GM19324 (cell line): ENCODE results near the gene FMO4.
"Not testable (repeated sequence)": the region's sequence is repeated elsewhere in the genome, so short reads cannot be mapped to it uniquely, and the experiment has no call there.

Experiments
- ATAC-seq: cut with Tn5 transposase; IDR thresholded peaks from one replicate; pipeline ENCODE4 v1.9.1; 2021; ENCODE audit warnings: mild to moderate bottlenecking, moderate library complexity; ENCODE audit not compliant: unreplicated experiment, low FRiP score

FMO4 gene, protein sequence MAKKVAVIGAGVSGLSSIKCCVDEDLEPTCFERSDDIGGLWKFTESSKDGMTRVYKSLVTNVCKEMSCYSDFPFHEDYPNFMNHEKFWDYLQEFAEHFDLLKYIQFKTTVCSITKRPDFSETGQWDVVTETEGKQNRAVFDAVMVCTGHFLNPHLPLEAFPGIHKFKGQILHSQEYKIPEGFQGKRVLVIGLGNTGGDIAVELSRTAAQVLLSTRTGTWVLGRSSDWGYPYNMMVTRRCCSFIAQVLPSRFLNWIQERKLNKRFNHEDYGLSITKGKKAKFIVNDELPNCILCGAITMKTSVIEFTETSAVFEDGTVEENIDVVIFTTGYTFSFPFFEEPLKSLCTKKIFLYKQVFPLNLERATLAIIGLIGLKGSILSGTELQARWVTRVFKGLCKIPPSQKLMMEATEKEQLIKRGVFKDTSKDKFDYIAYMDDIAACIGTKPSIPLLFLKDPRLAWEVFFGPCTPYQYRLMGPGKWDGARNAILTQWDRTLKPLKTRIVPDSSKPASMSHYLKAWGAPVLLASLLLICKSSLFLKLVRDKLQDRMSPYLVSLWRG

GRCh38 chr1:171313835-171314320 lies at the start of gene FMO4:
TSS of gene FMO4 (plus strand) at chr1:171314183. CDS start at chr1:171319826, 5,643 bp downstream.
- peak; percentile 100 for ATAC-seq

DNA sequence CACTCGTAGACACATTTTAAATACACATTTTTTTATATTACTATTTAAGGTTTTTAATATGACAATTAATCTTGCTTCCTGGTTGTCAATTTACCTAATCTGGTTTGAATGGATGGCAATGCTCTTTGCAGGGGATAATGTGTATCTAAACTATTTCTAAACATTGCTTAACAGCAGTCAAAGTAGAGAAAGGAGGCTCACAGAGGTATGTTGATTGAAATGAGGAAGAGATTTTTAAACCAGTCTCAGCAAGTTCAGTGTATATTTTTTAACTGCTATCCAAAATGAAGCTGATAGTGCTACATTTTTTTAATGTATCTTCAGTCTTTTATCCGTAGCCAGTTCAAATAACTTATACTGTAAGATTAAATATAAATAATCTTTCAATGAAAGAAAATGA lies 48.3 kb upstream of the FMO4 start:
- ATAC-seq = no peak

DNA sequence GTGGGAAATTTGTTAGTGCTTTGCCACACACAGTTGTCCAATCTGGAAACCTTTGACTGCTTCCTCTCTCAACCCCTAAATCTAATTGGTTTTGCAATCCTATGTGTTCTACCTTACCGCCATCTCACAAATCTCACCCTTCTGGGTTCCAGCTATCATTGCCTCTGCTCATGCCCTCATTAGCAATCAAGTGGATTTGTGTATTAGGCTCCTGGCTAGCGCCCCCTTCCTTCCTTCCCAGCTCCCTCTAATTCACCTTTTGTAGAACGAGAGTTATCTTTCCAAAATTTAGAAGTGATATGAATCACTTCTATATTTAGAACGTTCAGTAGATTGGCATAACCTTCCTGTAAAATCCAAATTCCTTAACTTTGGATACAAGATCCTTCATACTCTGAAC lies 47.1 kb upstream of the FMO4 start:
- no peak for ATAC-seq

DNA sequence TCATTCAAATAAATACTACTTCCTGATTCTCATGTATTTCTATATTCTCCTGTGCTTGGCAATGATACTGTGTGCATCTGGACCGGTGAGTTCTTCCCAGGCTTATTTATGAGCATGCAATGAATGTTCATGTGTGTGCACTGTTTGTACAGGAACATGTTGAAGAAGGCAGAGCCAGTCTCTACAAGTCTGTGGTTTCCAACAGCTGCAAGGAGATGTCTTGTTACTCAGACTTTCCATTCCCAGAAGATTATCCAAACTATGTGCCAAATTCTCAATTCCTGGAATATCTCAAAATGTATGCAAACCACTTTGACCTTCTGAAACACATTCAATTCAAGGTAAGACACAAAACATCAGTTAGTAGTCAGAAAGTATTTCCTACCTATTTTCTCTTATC lies 46.6 kb upstream of the FMO4 start:
- no peak for ATAC-seq

- ATAC-seq = no peak
Measured at GRCh38 chr1:171270806-171271205, 43.2 kb upstream of the FMO4 start.

- ATAC-seq = no peak
Measured at GRCh38 chr1:171277534-171277933, 36.4 kb upstream of the FMO4 start.

DNA sequence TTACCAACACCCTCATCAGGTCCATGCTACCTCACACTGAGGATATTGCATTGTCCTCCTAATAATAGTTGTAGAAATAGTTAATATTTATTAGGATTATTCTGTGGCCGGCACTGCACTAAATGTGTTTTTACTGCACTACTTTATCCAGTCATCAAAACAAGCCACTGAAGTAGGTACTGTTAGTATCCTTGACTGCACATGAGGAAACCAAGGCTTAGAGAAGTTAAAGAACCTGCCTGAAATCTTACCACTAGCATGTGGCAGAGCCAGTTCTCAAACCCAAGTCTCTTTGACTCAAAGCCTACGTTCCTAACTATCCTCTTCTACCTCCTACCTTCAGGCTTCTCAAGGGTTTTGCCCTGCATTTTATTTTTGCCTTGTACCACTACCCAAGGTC lies 34.7 kb upstream of the FMO4 start:
- no peak for ATAC-seq

DNA sequence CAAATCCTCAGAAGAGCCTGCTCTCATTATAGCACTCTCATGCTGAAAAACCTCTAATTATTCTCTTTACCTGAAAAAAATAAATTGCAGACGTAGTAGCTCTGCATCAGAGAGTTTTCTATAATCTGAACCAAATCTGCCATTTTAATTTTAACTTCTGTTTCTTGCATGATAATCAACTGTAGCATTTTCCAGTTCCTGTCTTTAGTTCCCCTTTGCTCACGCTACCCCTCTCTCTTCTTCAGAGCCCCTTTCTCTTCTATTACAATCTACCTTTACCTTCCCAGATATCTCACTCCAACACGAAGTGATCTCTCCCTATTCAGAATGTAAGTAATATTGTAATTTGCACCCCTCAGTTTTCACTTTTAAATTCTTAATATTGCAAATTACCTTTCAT lies 34.3 kb upstream of the FMO4 start:
- ATAC-seq = no peak

- ATAC-seq = no peak
Measured at GRCh38 chr1:171280599-171280998, 33.4 kb upstream of the FMO4 start.

DNA sequence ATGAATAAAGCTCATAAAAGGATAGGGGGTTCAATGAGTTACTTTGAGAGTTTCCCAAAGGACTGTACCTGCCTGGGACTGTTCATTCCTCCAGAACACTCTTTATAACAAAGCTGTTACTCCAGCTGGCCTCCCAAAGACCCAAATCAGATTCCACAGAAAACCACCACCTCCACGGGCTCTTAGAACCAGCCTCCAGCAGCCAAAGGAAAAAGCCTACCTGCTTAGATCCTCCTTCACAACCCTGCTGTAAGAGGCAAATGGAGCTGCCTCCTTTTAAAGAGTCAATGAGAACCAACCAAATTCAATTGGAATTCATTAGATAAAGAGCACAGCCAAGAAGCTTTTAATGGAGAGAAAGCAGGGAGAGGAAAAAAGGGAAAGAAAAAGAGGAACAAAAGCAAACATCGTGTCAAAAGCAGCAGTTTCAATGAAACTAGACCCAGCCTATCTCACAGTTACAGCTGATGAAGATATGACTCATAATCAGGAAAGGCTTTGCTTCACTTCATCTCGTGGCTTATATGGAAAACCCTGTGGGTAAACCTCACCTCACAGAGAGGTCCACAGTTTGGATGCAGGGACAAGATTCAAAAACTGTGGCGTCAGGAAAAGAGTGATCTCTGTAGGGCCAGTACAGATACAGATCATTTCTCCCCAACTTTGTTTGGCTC lies 27.8 kb upstream of the FMO4 start:
- ATAC-seq = no peak

DNA sequence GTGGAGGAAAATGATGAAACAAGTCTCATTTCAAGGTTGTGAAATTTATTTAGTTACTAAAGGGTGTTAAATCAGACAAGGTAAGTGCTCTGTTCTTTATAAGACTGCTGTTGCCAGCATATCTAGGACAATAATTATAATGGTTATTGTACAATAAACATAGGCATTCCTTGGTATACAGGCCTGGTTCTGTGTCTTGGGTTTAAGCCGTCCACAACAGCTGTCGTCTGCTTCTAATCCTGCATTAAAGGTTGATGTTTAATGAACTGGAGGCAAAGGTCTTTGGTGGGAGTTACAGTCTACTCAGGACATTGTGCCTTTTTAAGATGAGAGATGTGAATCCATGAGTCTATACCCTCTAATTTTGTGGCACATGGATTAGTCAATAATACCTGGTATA lies 23.4 kb upstream of the FMO4 start:
- no peak for ATAC-seq

GRCh38 chr1:171292799-171293198 lies 21.2 kb upstream of the FMO4 start:
- ATAC-seq = no peak

DNA sequence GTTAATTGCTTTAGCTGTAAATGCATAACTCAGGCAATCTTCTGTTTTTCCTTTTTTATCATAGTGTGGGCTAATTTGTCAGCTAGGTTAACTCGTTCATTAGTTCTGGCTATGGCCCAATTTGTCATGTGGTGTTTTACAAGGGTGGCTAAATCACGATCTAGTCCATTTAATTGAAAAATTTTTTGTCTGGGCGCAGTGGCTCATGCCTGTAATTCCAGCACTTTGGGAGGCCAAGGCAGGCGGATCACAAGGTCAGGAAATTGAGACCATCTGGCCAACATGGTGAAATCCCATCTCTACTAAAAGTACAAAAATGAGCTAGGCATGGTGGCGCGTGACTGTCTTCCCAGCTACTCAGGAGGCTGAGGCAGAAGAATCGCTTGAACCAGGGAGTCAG lies 18.6 kb upstream of the FMO4 start:
- ATAC-seq = not testable (repeated sequence)

DNA sequence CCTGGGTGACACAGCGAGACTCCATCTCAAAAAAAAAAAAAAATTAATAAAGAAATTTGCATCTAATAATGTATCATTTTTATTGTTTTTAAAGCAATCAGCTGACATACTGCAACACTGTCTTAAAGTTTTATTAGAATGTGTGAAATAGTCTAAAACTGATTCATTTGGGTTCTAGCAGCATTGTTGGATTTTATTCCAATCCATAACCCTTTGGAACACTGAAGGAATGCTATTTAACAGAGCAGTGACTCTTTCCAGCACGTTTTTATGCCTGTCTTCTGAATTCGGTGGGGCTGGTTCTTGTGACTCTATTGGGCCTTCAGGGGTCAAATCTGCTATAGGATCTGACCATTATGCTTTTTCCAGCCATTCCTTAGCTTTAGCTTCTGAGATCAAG lies 18.2 kb upstream of the FMO4 start:
- no peak for ATAC-seq

- ATAC-seq = no peak
Measured at GRCh38 chr1:171296897-171297296, 17.1 kb upstream of the FMO4 start.

GRCh38 chr1:171298696-171299095 lies 15.3 kb upstream of the FMO4 start:
- ATAC-seq = no peak

- no peak for ATAC-seq
Measured at GRCh38 chr1:171299342-171299741, 14.6 kb upstream of the FMO4 start.

GRCh38 chr1:171300401-171300800 lies 13.6 kb upstream of the FMO4 start:
- no peak for ATAC-seq

DNA sequence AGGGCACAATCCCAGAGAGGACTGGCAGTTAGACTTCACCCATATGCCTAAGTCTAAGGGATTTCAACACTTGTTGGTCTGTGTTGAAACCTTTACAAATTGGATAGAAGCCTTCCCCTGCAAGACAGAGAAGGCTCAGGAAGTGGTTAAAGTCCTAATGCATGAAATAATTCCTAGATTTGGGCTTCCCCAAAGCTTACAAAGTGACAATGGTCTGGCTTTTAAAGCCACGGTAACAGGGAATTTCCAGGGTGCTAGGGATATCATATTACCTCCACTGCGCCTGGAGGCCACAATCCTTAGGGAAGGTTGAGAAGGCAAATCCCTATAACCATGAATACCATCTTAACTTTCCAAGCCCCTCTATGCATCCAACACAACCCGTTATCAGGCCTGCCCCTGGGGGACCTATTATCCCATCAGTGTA lies 3.3 kb upstream of the FMO4 start:
- no peak for ATAC-seq

- ATAC-seq = no peak
Measured at GRCh38 chr1:171311771-171312558, 2.0 kb upstream of the FMO4 start.

- peak; percentile 43 for ATAC-seq
Measured at GRCh38 chr1:171313319-171313834, 606 bp upstream of the FMO4 start.
